ENCODE results near the gene UBXN2A.

GRCh38 chr2:24051833-24052232 is 111.6 kb downstream of the UBXN2A start:
- TF ChIP-seq MAX (IDR thresholded peaks at IDR 0.05) (no peak), YY1 (IDR thresholded peaks at IDR 0.05; ENCODE audit: low read depth, low read length) (no peak), POLR2AphosphoS5 (IDR thresholded peaks at IDR 0.05; ENCODE audit: low read depth, low read length) (no peak)

Measured in H1 (cell line).